Mucosa of rectum (tissue), 2 donors: ENCODE data around the gene BID.

Source experiments
- H3K27ac ChIP-seq, 2 donors: one replicate each; pipeline ENCODE4 v1.7.0; 2013; ENCODE audit warnings: inconsistent platforms in 2 of 2, low read depth in 2 of 2, low read length in 2 of 2
- H3K27me3 ChIP-seq, 2 donors: one replicate each; pipeline ENCODE4 v1.7.0; 2013; ENCODE audit warnings: low read length in 2 of 2; ENCODE audit not compliant: control insufficient read depth in 2 of 2, insufficient read depth in 2 of 2
- H3K36me3 ChIP-seq, 2 donors: one replicate each; pipeline ENCODE4 v1.7.0; 2013; ENCODE audit warnings: low read length in 2 of 2; ENCODE audit not compliant: control insufficient read depth in 2 of 2, insufficient read depth in 2 of 2
- H3K4me1 ChIP-seq, 2 donors: one replicate each; pipeline ENCODE4 v1.7.0; 2013; ENCODE audit warnings: low read length in 2 of 2, mild to moderate bottlenecking in 1 of 2; ENCODE audit not compliant: control insufficient read depth in 2 of 2, insufficient read depth in 2 of 2
- H3K4me3 ChIP-seq, 2 donors: one replicate each; pipeline ENCODE4 v1.7.0; 2013; ENCODE audit warnings: low read length in 2 of 2
- H3K9ac ChIP-seq, 2 donors: one replicate each; pipeline ENCODE4 v1.7.0; 2013; ENCODE audit warnings: low read length in 2 of 2, low read depth in 1 of 2, mild to moderate bottlenecking in 1 of 2
- H3K9me3 ChIP-seq, 2 donors: one replicate each; pipeline ENCODE4 v1.7.0; 2013; ENCODE audit warnings: low read length in 2 of 2; ENCODE audit not compliant: control insufficient read depth in 2 of 2
- donor health status: healthy.
- donor health status: Normal muscosa, but diverticular disease.

The BID gene

DNA sequence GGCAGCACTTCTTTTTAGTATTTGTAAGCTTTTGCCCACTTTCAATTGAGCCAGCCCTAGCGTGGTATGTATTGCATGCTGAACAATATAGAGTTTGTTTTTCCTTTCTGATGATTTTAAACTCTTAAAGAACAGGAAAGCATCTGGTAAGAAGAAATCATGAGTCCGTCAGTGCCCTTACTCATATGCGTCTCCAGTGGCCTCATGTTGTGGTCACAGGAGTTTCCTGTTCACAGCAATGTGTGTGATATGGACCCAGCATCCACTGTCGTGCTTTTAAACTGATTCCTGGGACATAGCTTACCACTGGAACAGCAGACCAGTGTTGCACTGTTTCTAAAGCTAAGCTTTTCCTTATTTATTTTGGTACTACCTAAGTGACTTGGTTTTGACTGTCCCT is 40.1 kb downstream of the BID start:
- Histone ChIP-seq H3K9ac (no peak overlapping the region), H3K27ac (no peak overlapping the region), H3K36me3 (peaks cover 45 to 70% of the 10 kb centered on the region in 2 donors), H3K27me3 (no peaks in the 10 kb centered on the region), H3K4me3 (no peak overlapping the region), H3K4me1 (no peaks in the 10 kb centered on the region), H3K9me3 (no peaks in the 10 kb centered on the region)

DNA sequence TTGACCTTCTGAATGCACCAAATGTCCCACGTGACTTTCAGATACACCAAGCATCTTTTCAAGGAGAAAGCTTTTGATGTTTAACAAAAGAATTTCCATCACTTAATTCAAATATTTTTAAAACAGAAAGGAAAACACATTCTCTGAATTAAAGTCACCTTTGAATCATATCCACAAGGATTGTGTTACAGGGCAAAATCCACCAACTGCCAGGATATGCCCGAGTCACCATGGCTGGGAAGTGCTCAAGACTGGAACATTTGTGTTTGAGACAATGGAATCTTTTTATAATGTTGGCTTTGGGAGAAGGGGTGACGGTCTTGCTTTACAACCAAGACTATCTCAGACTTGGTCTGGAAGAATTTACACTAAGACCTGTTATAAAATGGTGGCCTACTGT is 40.8 kb downstream of the BID start:
- Histone ChIP-seq H3K27ac (peak overlapping the region in 1 of 2 donors; percentile 21), H3K9me3 (no peaks in the 10 kb centered on the region), H3K27me3 (no peaks in the 10 kb centered on the region), H3K9ac (no peak overlapping the region), H3K36me3 (peaks cover 40 to 66% of the 10 kb centered on the region in 2 donors), H3K4me1 (no peaks in the 10 kb centered on the region), H3K4me3 (no peak overlapping the region)

DNA sequence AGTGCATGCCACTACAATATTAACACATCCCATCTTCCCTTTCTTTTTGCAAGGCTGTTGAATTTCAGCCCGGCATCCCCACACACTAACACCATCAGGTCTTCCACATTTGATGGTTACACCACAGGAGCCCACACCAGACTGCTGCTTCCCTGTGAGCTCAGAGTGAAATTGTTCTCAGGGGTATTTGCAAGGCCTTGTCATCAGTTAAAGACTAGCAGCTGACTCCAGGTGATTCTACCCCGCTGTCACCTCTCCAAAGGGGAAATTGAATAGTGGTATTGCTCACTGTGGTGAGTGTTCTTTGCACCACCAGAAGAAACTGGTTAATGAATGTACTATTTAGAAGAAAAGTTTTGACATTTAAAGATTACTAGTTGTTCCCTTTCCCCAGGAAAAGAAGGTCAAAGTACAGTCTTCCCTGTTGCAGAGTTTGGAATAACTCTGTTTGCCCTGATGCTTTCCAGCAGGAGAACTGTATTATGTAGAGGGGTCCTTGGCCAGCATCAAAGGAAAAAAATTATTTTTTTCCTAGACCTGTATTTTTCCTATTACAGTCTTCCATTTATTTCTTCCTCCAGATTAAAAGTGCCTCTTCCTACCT is 41.9 kb downstream of the BID start:
- Histone ChIP-seq H3K27me3 (no peaks in the 10 kb centered on the region), H3K9me3 (no peaks in the 10 kb centered on the region), H3K4me3 (no peak overlapping the region), H3K9ac (no peak overlapping the region), H3K36me3 (peaks cover 42 to 62% of the 10 kb centered on the region in 2 donors), H3K4me1 (no peaks in the 10 kb centered on the region), H3K27ac (no peak overlapping the region)

DNA sequence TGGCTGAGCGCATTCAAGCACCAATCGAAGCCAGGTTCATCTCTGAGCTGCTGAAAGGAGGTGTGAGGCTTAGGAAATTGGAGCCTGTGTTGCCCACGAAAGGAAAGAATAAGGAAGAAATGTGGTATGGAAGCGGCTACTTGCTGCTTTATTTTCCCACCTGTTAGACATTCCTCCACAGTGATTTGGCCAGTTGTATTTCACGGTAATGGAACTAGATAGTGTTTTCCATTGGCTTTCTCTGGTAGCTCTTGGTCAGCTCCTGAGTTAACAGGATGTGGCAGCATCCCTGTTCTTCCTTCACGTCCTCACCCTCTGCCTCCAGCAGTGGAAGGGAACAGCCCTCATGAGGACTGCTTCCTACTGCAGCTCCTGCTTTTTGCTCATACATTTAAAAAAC is 44.7 kb downstream of the BID start:
- H3K9me3 ChIP-seq, result no peaks in the 10 kb centered on the region
- no peak overlapping the region for H3K9ac ChIP-seq
- no peaks in the 10 kb centered on the region for H3K27me3 ChIP-seq
- no peak overlapping the region for H3K4me3 ChIP-seq
- peaks cover 7 to 9% of the 10 kb centered on the region in 2 donors for H3K4me1 ChIP-seq
- H3K36me3 ChIP-seq, result peaks cover 48 to 62% of the 10 kb centered on the region in 2 donors
- no peak overlapping the region for H3K27ac ChIP-seq

DNA sequence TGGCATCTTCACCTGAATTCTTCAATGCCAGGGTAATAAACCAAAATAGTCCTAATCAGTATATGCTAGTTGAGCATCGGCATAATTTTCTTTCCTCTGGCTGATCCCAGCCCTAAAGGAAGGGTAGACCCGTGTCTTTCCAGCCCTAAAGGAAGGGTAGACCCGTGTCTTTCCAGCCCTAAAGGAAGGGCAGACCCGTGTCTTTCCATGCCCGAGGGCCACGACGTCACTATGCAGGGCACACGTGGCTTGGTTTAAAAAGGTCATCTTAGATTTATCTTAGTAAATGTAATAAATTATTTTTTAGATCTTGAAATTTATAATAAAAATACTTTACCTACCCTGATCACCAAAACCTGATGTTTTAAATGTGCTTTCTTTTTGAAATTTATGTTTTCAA is 45.5 kb downstream of the BID start:
- H3K4me3 ChIP-seq, result no peak overlapping the region
- peaks cover 41 to 55% of the 10 kb centered on the region in 2 donors for H3K36me3 ChIP-seq
- H3K27me3 ChIP-seq, result no peaks in the 10 kb centered on the region
- H3K9ac ChIP-seq, result no peak overlapping the region
- H3K27ac ChIP-seq, result no peak overlapping the region
- no peaks in the 10 kb centered on the region for H3K9me3 ChIP-seq
- H3K4me1 ChIP-seq, result peaks cover 8 to 9% of the 10 kb centered on the region in 2 donors

DNA sequence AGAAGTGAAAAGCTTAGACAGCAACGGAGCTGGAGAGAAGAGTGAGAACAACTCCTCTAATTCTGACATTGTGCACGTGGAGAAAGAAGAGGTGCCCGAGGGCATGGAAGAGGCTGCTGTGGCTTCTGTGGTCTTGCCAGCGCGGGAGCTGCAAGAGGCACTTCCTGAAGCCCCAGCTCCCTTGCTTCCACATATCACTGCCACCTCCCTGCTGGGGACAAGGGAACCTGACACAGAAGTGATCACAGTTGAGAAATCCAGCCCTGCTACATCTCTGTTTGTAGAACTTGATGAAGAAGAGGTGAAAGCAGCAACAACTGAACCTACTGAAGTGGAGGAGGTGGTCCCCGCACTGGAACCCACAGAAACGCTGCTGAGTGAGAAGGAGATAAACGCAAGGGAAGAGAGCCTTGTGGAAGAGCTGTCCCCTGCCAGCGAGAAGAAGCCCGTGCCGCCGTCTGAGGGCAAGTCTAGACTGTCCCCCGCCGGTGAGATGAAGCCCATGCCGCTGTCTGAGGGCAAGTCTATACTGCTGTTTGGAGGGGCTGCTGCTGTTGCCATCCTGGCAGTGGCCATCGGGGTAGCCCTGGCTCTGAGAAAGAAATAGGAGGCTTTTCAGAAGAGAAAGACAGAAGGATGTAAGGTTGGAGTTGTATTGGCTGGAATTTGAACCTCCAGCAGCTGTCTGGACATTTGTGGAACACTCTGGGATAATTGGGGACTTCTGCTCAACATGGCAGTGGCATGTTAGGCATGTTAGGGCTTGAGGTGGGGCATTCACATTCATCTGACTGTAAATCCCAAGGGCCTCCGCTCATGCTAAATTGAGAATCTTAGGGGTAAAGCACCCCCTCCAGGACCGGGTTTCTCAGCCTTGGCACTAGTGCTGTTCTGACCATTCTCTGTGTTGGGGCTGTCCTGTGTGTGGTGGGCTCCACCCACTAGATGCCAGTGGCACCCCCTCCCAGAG is 47.1 kb downstream of the BID start:
- no peak overlapping the region for H3K4me3 ChIP-seq
- H3K27ac ChIP-seq, result no peak overlapping the region
- H3K36me3 ChIP-seq, result peaks cover 34 to 41% of the 10 kb centered on the region in 2 donors
- peaks cover 9 to 10% of the 10 kb centered on the region in 2 donors for H3K4me1 ChIP-seq
- H3K9me3 ChIP-seq, result no peaks in the 10 kb centered on the region
- H3K9ac ChIP-seq, result no peak overlapping the region
- H3K27me3 ChIP-seq, result no peaks in the 10 kb centered on the region

DNA sequence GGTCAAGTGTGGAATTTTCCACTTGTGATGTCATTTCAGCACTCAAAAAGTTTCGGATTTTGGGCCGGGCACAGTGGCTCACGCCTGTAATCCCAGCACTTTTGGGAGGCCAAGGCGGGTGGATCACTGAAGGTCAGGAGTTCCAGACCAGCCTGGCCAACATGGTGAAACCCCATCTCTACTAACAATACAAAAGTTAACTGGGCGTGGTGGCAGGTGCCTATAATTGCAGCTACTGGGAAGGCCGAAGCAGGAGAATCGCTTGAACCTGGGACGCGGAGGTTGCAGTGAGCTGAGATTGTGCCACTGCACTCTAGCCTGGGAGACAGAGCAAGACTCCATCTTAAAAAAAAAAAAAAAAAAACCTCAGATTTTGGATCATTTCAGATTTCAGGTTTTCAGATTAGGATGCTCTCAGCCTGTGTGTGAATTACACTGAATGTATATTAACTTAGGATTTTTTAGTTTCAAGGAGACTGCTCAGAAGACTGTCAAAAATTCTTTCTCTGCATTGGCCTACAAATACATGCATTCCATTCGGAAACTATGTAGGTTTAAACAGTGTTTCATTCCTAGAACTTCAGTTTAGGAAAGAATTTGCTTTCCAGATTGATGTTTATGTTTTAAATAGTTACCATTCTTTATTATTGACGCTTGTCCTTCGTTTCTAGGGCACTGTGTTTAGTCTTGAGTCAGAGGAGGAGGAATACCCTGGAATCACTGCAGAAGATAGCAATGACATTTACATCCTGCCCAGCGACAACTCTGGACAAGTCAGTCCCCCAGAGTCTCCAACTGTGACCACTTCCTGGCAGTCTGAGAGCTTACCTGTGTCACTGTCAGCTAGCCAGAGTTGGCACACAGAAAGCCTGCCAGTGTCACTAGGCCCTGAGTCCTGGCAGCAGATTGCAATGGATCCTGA is 48.0 kb downstream of the BID start:
- no peak overlapping the region for H3K9ac ChIP-seq
- no peaks in the 10 kb centered on the region for H3K27me3 ChIP-seq
- no peak overlapping the region for H3K27ac ChIP-seq
- no peaks in the 10 kb centered on the region for H3K9me3 ChIP-seq
- no peak overlapping the region for H3K4me3 ChIP-seq
- peaks cover 9 to 10% of the 10 kb centered on the region in 2 donors for H3K4me1 ChIP-seq
- H3K36me3 ChIP-seq, result peaks cover 31 to 32% of the 10 kb centered on the region in 2 donors

DNA sequence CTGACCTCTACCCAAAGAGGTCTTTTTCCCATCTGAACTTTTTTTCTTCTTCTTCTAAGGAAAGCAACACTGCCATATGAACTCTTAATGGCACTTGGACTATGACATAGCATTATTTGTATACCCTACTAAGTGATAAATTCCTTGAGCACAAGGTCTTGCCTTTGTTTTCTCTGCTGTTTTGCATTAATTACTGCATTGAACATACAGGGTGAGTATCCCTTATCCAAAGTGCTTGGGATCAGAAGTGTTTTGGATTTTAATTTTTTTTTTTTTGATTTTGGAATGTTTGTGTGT is 48.8 kb downstream of the BID start:
- Histone ChIP-seq H3K9ac (no peak overlapping the region), H3K36me3 (peaks cover 28 to 31% of the 10 kb centered on the region in 2 donors), H3K27me3 (no peaks in the 10 kb centered on the region), H3K9me3 (no peaks in the 10 kb centered on the region), H3K4me1 (peaks cover 9 to 10% of the 10 kb centered on the region in 2 donors), H3K4me3 (no peak overlapping the region), H3K27ac (peak overlapping the region in 1 of 2 donors; percentile 13)

DNA sequence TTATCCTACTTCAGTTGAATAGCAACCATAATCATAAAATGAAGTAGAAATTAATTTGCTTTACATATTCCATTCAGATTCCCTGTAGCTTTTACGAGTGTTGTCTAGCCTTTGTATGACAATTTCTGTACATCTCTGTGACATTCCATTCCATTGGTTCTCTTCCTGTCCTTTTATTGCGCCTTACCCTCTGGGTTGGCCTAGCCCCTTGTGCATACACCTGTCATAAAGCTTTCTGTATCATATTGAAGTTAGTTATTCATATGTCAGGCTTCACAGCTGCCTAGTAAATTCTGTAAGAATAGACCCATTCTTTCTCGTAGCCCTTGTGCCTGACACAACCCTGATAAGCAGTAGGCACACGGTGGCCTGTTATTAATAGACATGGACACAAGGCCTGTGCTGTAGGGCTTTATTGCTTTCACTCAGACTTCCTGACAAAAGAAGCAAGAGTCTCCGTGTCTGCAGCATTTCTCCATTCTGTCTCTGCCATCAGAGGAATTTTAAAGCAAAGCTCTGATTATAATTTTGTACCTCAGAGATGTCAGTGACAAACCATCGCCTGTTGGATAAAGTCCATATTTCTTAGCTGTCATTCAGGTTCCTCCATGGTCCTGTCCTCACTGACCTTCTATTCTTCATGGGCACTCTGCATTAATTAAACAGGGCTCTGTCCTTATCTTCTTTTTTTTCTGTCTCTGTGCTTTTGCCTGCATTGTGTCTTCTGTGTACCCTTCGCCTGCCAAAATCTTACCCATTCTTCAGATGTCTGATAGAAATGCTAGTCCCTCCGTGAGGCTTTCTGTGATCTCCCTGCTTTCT is 49.4 kb downstream of the BID start:
- H3K9me3 ChIP-seq, result no peaks in the 10 kb centered on the region
- no peak overlapping the region for H3K4me3 ChIP-seq
- peak overlapping the region; percentile 7 to 13 for H3K27ac ChIP-seq
- no peak overlapping the region for H3K9ac ChIP-seq
- peaks cover 9 to 10% of the 10 kb centered on the region in 2 donors for H3K4me1 ChIP-seq
- peaks cover 25% of the 10 kb centered on the region in 2 donors for H3K36me3 ChIP-seq
- no peaks in the 10 kb centered on the region for H3K27me3 ChIP-seq
